AG09309 (cell line): ENCODE measurements around the gene LRRC70.

Experiments
- DNase-seq: peaks from one replicate; pipeline ENCODE4 v3.0.0-alpha.2; 2010; ENCODE audit warnings: low read depth
- H3K4me3 ChIP-seq: 2 replicates; pipeline ENCODE4 v1.5.1; 2011; ENCODE audit warnings: mild to moderate bottlenecking, low read depth, low read length, moderate library complexity; ENCODE audit not compliant: control insufficient read depth
- TF ChIP-seq, protein P1 (sequence below): IDR thresholded peaks from 2 replicates; pipeline ENCODE4 v1.5.1; 2011; ENCODE audit warnings: mild to moderate bottlenecking, low read depth, low read length, inconsistent platforms; ENCODE audit not compliant: insufficient read depth, control insufficient read depth; ENCODE audit errors: missing control alignments

The LRRC70 gene

DNA sequence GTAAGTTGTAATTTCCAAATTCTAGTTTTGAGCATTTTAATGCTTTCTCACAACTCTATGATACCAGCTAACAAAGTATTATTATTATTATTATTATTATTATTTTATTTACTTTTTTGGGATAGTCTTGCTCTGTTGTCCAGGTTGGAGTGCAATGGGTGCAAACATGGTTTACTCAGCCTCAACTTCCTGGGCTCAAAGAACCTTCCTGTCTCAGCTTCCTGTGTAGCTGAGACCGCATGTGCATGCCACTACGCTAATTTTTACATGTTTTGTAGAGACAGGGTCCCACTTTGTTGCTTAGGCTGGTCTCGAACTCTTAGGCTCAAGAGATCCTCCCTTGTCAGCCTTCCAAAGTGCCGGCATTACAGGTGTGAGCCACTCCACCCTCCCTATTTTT, 27.0 kb downstream of the LRRC70 start:
- TF ChIP-seq, protein P1, sequence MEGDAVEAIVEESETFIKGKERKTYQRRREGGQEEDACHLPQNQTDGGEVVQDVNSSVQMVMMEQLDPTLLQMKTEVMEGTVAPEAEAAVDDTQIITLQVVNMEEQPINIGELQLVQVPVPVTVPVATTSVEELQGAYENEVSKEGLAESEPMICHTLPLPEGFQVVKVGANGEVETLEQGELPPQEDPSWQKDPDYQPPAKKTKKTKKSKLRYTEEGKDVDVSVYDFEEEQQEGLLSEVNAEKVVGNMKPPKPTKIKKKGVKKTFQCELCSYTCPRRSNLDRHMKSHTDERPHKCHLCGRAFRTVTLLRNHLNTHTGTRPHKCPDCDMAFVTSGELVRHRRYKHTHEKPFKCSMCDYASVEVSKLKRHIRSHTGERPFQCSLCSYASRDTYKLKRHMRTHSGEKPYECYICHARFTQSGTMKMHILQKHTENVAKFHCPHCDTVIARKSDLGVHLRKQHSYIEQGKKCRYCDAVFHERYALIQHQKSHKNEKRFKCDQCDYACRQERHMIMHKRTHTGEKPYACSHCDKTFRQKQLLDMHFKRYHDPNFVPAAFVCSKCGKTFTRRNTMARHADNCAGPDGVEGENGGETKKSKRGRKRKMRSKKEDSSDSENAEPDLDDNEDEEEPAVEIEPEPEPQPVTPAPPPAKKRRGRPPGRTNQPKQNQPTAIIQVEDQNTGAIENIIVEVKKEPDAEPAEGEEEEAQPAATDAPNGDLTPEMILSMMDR = no peak
- DNase-seq = no peak
- no peak overlapping the region for H3K4me3 ChIP-seq

DNA sequence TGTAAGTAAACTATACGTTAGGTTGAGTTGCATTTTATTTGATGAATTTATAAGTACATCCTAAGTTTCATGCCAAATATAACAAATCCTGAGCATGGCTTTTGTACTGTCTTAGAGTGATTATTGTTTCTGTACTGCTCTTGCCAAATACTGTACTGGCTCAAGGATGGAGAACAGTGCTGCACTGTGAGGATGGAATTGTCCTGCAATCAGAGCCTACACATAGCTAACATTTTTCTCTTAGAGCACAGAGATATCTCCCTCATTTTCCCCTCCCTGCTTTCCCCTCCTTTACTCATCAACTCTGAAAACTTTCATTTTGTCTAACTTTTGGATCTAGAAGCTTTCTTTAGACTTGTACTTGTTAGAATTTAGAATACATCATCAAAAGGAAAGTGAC, 28.3 kb downstream of the LRRC70 start:
- DNase-seq = no peak
- TF ChIP-seq, protein P1 = no peak

DNA sequence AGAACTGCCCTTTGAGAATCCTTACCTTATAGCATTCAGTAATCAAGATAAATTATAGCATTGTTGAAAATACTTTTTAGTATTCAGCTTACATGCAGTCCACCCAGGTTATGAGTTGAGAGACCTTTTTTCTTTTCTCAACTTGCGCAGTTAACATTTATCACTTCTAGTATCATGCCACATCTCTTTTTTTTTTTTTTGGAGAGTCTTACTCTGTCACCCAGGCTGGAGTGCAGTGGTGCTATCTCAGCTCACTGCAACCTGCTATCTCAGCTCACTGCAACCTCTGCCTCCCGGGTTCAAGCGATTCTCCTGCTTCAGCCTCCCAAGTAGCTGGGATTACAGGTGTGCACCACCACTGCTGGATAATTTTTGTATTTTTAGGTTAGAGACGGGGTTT, 29.0 kb downstream of the LRRC70 start:
- DNase-seq = no peak
- no peak overlapping the region for H3K4me3 ChIP-seq
- TF ChIP-seq, protein P1 = no peak

More for the DNA sequence above, 28.3 kb downstream of the LRRC70 start:
- H3K4me3 ChIP-seq = no peak overlapping the region

DNA sequence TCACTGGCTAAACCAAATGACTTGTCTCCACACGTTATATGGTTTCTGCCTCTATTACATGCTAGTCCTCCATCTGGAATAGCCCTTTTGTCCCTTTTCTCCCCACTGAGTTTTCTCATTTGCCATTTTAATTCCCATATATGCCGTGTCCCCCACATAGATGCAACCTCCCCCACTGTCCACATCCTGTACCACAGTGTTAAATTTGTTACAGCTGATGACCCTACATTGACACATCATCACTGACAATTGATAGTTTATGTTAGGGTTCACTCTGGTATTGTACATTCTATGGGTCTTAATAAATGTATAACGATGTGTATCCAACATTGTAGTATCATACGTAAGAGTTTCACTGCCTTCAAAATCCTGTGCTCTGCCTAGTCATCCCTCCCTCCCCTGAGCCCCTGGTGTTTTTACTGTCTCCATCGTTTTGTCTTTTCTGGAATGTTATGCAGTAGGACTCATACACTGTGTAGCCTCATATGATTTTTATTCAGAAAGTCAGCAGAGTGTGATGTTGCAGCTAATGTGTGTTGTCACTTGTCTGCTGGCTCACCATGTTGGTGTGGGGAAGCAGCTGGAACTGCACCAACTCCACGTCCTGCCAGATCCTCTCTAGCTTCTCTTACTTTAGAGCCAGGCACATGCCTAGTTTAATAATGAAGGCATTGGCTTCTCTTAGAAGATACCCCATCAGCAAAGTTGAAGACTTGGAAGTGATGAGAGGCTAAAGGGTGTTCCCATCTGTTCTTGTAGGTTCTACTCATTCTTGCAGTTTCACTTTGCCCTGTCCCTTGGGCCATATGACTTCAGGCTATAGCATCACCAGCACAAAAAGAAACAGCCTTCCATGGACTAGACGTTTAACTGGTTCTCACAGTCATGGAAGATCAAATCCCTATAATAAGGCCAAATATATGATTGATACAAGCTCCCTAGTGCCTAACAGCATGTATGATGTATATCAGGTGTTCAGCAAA, 30.2 kb downstream of the LRRC70 start:
- TF ChIP-seq, protein P1 = no peak
- DNase-seq = no peak

DNA sequence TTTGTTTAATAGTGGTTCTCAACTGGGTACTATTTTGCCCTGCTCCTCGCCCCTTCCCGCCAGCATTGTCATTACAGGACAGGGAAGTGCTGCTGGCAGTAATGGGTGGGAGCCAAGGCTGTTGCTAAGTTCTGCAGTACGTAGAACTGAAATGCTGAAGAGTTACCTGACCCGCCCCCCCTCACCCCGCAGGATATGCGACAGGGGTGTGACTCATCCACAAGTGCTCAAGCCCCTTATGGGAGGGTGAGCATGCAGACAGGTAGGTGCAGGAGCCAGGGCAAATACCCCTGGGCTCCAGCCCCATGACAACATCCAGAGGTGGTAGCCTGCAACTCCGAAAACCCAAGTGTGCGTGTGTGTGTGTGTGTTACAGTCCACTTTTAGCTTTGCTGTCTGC, 35.7 kb downstream of the LRRC70 start:
- TF ChIP-seq, protein P1 = no peak

More for the DNA sequence above, 30.2 kb downstream of the LRRC70 start:
- H3K4me3 ChIP-seq = no peak overlapping the region

DNA sequence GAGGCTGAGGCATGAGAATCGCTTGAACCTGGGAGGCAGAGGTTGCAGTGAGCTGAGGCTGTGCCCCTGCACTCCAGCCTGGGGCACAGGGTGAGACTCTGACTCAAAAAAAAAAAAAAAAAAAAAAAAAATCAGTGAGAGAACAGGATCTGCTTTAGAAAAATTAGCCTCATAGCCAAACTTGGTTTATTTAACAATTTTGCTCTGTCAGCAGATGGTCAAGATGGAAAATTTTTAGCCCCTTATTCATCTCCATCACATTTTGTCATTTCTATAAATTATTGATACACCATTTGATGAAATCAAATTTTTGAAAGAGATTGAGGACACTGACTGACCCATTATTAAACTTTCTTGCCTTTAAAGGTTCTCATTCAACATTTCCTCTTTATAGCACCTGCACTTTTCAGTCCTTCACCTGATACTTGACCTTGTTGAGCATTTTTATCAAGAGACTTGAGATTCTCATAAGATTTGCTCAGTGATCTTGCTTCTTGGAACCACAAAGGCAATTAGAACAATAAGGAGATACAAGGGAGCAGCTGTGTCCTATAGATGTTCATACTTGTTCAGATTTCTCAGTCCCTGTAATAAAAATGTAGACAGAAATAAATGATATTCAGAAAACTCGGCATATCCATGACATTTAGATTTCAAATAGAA, 38.1 kb downstream of the LRRC70 start:
- H3K4me3 ChIP-seq = no peak overlapping the region
- TF ChIP-seq, protein P1 = no peak
- DNase-seq = no peak

More for the DNA sequence above, 35.7 kb downstream of the LRRC70 start:
- H3K4me3 ChIP-seq = no peak overlapping the region
- no peak for DNase-seq
